Measurements from ENCODE around the gene CIB4.

Gene CIB4

GRCh38 chr2:26562811-26563645 is 78.1 kb downstream of the CIB4 start:
- 89% methylated on average over 28 of the region's 28 CpGs for WGBS
- no peak overlapping the region for H2BK15ac ChIP-seq (ENCODE audit: low read depth, poor library complexity, severe bottlenecking)

DNA sequence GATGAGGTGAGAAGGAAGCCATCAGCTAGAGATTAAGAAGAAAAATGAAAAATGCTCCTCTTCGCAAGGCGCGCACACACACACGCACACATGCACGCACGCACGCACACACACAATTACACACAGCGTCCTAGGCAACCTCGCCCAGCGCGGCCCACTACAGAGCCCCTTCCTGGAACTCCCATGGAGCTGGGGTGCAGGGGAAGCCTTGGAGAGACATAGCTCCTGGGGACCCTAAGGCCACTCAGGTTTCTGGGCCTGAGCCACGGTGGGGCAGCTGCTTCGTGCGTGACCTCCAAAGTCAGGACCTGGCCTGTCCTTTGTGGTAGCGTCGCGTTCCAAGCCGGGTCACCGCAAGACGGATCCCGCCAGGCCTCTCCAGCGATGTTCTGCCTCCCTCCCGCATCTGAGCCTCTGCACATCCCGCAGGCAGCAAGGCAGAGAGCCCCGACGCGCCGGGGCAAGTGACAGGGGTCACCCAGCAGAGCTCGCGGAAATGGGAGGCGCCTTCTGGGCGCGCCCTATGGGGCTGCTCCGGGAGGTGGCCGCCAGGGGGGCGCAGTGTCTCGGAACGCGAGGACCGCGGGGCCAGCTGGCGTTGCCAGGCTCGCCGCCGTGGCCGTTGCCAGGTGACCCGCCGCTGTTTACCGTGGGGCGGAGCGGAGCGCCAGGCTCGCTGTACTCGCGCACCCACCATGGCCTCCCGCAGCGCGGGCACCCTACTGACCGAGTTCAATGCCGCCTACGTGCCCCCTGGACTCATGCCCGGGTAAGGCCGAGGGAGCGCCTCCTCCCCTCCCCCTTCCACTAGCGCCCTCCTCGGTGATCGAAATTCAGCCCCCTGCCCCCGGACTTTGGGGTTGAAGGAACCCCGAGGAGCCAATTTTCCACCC is 79.0 kb downstream of the CIB4 start:
- no peak overlapping the region for H3K4me2 ChIP-seq (ENCODE audit: low read length, poor library complexity, severe bottlenecking)
- H4K8ac ChIP-seq (ENCODE audit: low read length) = no peak overlapping the region
- H2AFZ ChIP-seq (ENCODE audit: low read depth, low read length) = no peak overlapping the region
- no peak overlapping the region for H3K14ac ChIP-seq (ENCODE audit: low read length in 2 of 2)
- H3K4me1 ChIP-seq (ENCODE audit: control insufficient read depth, insufficient read depth, low read depth, low read length) = no peaks in the 10 kb centered on the region
- H3K9me3 ChIP-seq (ENCODE audit: control insufficient read depth, low read length) = no peaks in the 10 kb centered on the region
- peak overlapping the region in 1 of 2 experiments; percentile 66 for H3K4me3 ChIP-seq (ENCODE audit: insufficient read depth in 1 of 2, low read depth in 1 of 2, low read length in 2 of 2)
- H3K23ac ChIP-seq (ENCODE audit: low read length in 2 of 2) = no peak overlapping the region
- no peak overlapping the region for H3K27ac ChIP-seq (ENCODE audit: low read length, poor library complexity, severe bottlenecking)
- 97% methylated on average over 65 of the region's 69 CpGs for WGBS
- no peak overlapping the region for H3K4ac ChIP-seq (ENCODE audit: low read depth in 1 of 2, low read length in 2 of 2)
- H3K9ac ChIP-seq (ENCODE audit: low read length) = peak overlapping the region; percentile 60
- H4K91ac ChIP-seq (ENCODE audit: low read length) = no peak overlapping the region
- H3K18ac ChIP-seq (ENCODE audit: low read depth in 1 of 2, low read length in 2 of 2) = no peak overlapping the region
- H2BK12ac ChIP-seq (ENCODE audit: low read length in 2 of 2) = no peak overlapping the region
- H3K79me1 ChIP-seq (replicated peaks; ENCODE audit: low read length, poor library complexity, severe bottlenecking) = no peaks in the 10 kb centered on the region
- H2BK5ac ChIP-seq (ENCODE audit: low read depth, low read length, poor library complexity, severe bottlenecking) = no peak overlapping the region
- no peak for DNase-seq
- no peak overlapping the region for H2BK15ac ChIP-seq (ENCODE audit: low read depth, poor library complexity, severe bottlenecking)
- peaks cover 62 to 98% of the 10 kb centered on the region in 2 experiments for H3K27me3 ChIP-seq (ENCODE audit: control insufficient read depth in 1 of 2, insufficient read depth in 1 of 2, low read length in 2 of 2)
- H2AK5ac ChIP-seq (ENCODE audit: low read length, severe bottlenecking) = no peak overlapping the region
- no peak overlapping the region for H2BK120ac ChIP-seq (ENCODE audit: low read depth, low read length)
- no peaks in the 10 kb centered on the region for H3K36me3 ChIP-seq (ENCODE audit: control insufficient read depth in 1 of 2, insufficient read depth in 2 of 2, low read depth in 1 of 2, low read length in 2 of 2)

More at GRCh38 chr2:26562811-26563645, 78.1 kb downstream of the CIB4 start:
- H3K27ac ChIP-seq (ENCODE audit: low read length, poor library complexity, severe bottlenecking) = no peak overlapping the region
- H3K23ac ChIP-seq (ENCODE audit: low read length in 2 of 2) = no peak overlapping the region
- no peak overlapping the region for H2AFZ ChIP-seq (ENCODE audit: low read depth, low read length)
- H3K18ac ChIP-seq (ENCODE audit: low read depth in 1 of 2, low read length in 2 of 2) = no peak overlapping the region
- peaks cover 62 to 98% of the 10 kb centered on the region in 2 experiments for H3K27me3 ChIP-seq (ENCODE audit: control insufficient read depth in 1 of 2, insufficient read depth in 1 of 2, low read length in 2 of 2)
- H3K14ac ChIP-seq (ENCODE audit: low read length in 2 of 2) = no peak overlapping the region
- DNase-seq = no peak
- H3K4me1 ChIP-seq (ENCODE audit: control insufficient read depth, insufficient read depth, low read depth, low read length) = no peaks in the 10 kb centered on the region
- H2BK5ac ChIP-seq (ENCODE audit: low read depth, low read length, poor library complexity, severe bottlenecking) = no peak overlapping the region
- H2AK5ac ChIP-seq (ENCODE audit: low read length, severe bottlenecking) = no peak overlapping the region
- peak overlapping the region; percentile 60 for H3K9ac ChIP-seq (ENCODE audit: low read length)
- no peak overlapping the region for H3K4ac ChIP-seq (ENCODE audit: low read depth in 1 of 2, low read length in 2 of 2)
- no peak overlapping the region for H4K8ac ChIP-seq (ENCODE audit: low read length)
- H2BK12ac ChIP-seq (ENCODE audit: low read length in 2 of 2) = no peak overlapping the region
- H3K4me3 ChIP-seq (ENCODE audit: insufficient read depth in 1 of 2, low read depth in 1 of 2, low read length in 2 of 2) = peak overlapping the region in 1 of 2 experiments; percentile 66
- H3K9me3 ChIP-seq (ENCODE audit: control insufficient read depth, low read length) = no peaks in the 10 kb centered on the region
- no peak overlapping the region for H4K91ac ChIP-seq (ENCODE audit: low read length)
- no peak overlapping the region for H2BK120ac ChIP-seq (ENCODE audit: low read depth, low read length)
- no peaks in the 10 kb centered on the region for H3K36me3 ChIP-seq (ENCODE audit: control insufficient read depth in 1 of 2, insufficient read depth in 2 of 2, low read depth in 1 of 2, low read length in 2 of 2)
- no peaks in the 10 kb centered on the region for H3K79me1 ChIP-seq (replicated peaks; ENCODE audit: low read length, poor library complexity, severe bottlenecking)
- H3K4me2 ChIP-seq (ENCODE audit: low read length, poor library complexity, severe bottlenecking) = no peak overlapping the region

GRCh38 chr2:26561376-26561775 is 79.8 kb downstream of the CIB4 start:
- 94% methylated on average over 6 of the region's 8 CpGs for WGBS
- Histone ChIP-seq H3K79me1 (replicated peaks; ENCODE audit: low read length, poor library complexity, severe bottlenecking) (no peaks in the 10 kb centered on the region), H3K27me3 (ENCODE audit: control insufficient read depth in 1 of 2, insufficient read depth in 1 of 2, low read length in 2 of 2) (peaks cover 67 to 98% of the 10 kb centered on the region in 2 experiments), H3K4me1 (ENCODE audit: control insufficient read depth, insufficient read depth, low read depth, low read length) (no peaks in the 10 kb centered on the region), H3K4me3 (ENCODE audit: insufficient read depth in 1 of 2, low read depth in 1 of 2, low read length in 2 of 2) (no peak overlapping the region), H2BK120ac (ENCODE audit: low read depth, low read length) (no peak overlapping the region), H4K91ac (ENCODE audit: low read length) (no peak overlapping the region), H2BK5ac (ENCODE audit: low read depth, low read length, poor library complexity, severe bottlenecking) (no peak overlapping the region), H3K23ac (ENCODE audit: low read length in 2 of 2) (no peak overlapping the region), H2BK15ac (ENCODE audit: low read depth, poor library complexity, severe bottlenecking) (no peak overlapping the region), H3K14ac (ENCODE audit: low read length in 2 of 2) (no peak overlapping the region), H4K8ac (ENCODE audit: low read length) (no peak overlapping the region), H3K4me2 (ENCODE audit: low read length, poor library complexity, severe bottlenecking) (no peak overlapping the region), H3K27ac (ENCODE audit: low read length, poor library complexity, severe bottlenecking) (no peak overlapping the region), H3K36me3 (ENCODE audit: control insufficient read depth in 1 of 2, insufficient read depth in 2 of 2, low read depth in 1 of 2, low read length in 2 of 2) (no peaks in the 10 kb centered on the region), H2BK12ac (ENCODE audit: low read length in 2 of 2) (no peak overlapping the region), H3K4ac (ENCODE audit: low read depth in 1 of 2, low read length in 2 of 2) (no peak overlapping the region), H3K9ac (ENCODE audit: low read length) (no peak overlapping the region), H3K18ac (ENCODE audit: low read depth in 1 of 2, low read length in 2 of 2) (no peak overlapping the region), H3K9me3 (ENCODE audit: control insufficient read depth, low read length) (no peaks in the 10 kb centered on the region), H2AK5ac (ENCODE audit: low read length, severe bottlenecking) (no peak overlapping the region), H2AFZ (ENCODE audit: low read depth, low read length) (no peak overlapping the region)
- DNase-seq = no peak

DNA sequence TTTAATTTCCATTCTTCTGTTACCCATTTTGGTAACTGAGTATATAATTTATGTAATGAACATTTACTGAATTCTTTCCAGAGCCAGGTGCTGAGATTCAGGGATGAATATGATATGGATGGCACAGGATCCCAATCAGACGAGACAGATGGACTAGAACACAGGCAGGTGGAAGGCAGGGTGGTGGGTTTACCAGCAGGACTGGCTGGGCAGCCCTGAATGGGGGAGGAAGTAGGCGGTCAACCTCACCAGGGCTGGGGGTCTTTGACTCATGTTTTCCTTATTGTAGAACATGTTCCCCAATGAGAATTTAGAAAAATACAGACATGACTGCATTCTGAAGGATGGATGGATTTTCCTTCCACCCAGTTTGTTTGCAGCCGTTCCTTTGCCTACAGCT is 80.3 kb downstream of the CIB4 start:
- no peak for DNase-seq
- H3K4me1 ChIP-seq (ENCODE audit: control insufficient read depth, insufficient read depth, low read depth, low read length) = no peaks in the 10 kb centered on the region
- H3K79me1 ChIP-seq (replicated peaks; ENCODE audit: low read length, poor library complexity, severe bottlenecking) = no peaks in the 10 kb centered on the region
- WGBS = 80% methylated on average over 3 of the region's 3 CpGs
- no peak overlapping the region for H3K9ac ChIP-seq (ENCODE audit: low read length)
- no peak overlapping the region for H2BK120ac ChIP-seq (ENCODE audit: low read depth, low read length)
- H3K4me2 ChIP-seq (ENCODE audit: low read length, poor library complexity, severe bottlenecking) = no peak overlapping the region
- no peak overlapping the region for H3K27ac ChIP-seq (ENCODE audit: low read length, poor library complexity, severe bottlenecking)
- no peak overlapping the region for H4K91ac ChIP-seq (ENCODE audit: low read length)
- H3K4me3 ChIP-seq (ENCODE audit: insufficient read depth in 1 of 2, low read depth in 1 of 2, low read length in 2 of 2) = no peak overlapping the region
- H3K14ac ChIP-seq (ENCODE audit: low read length in 2 of 2) = no peak overlapping the region
- no peak overlapping the region for H3K18ac ChIP-seq (ENCODE audit: low read depth in 1 of 2, low read length in 2 of 2)
- no peak overlapping the region for H2BK12ac ChIP-seq (ENCODE audit: low read length in 2 of 2)
- no peak overlapping the region for H3K4ac ChIP-seq (ENCODE audit: low read depth in 1 of 2, low read length in 2 of 2)
- H3K27me3 ChIP-seq (ENCODE audit: control insufficient read depth in 1 of 2, insufficient read depth in 1 of 2, low read length in 2 of 2) = peaks cover 67 to 98% of the 10 kb centered on the region in 2 experiments
- no peaks in the 10 kb centered on the region for H3K9me3 ChIP-seq (ENCODE audit: control insufficient read depth, low read length)
- no peak overlapping the region for H3K23ac ChIP-seq (ENCODE audit: low read length in 2 of 2)
- H2AK5ac ChIP-seq (ENCODE audit: low read length, severe bottlenecking) = no peak overlapping the region
- no peak overlapping the region for H2BK15ac ChIP-seq (ENCODE audit: low read depth, poor library complexity, severe bottlenecking)
- H2BK5ac ChIP-seq (ENCODE audit: low read depth, low read length, poor library complexity, severe bottlenecking) = no peak overlapping the region
- H3K36me3 ChIP-seq (ENCODE audit: control insufficient read depth in 1 of 2, insufficient read depth in 2 of 2, low read depth in 1 of 2, low read length in 2 of 2) = no peaks in the 10 kb centered on the region
- no peak overlapping the region for H2AFZ ChIP-seq (ENCODE audit: low read depth, low read length)
- H4K8ac ChIP-seq (ENCODE audit: low read length) = no peak overlapping the region
